Hypothalamus (tissue), 51 donors: ENCODE results near the gene TLK2.
"Not testable (repeated sequence)": the region's sequence is repeated elsewhere in the genome, so short reads cannot be mapped to it uniquely, and the experiment has no call there.

Experiments used
- DNase-seq, 51 donors: peaks; one replicate each; lab custom pipeline; 2025; lab: John Stamatoyannopoulos, UW

The TLK2 gene

DNA sequence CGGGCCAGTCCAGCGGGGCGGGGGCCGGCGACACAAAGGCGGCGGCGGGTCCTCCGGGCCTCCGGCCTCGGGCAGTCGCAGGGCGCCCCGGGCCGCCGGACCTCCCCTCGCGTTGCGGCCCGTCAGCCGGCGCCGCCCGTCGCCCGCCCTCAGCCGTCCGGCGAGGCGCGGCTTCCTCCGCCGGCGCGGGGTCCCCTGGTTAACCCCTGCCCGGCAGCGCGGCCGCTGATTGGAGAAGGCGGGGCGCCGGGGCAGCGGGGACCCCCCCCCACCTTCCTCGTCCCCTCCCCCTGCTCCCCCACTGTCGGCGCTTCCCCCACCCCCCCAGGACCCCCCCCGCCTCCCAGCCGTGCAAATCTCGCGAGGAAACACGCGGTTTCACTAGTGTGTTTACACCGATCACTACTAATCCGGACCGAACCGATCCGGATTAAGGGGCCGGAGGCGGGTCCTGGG, at the start of gene TLK2:
Gene TLK2, plus strand, starts transcription at position 402 of the 456 bp plus-strand sequence. CDS start 2,301 bp downstream, outside the sequence.
- DNase-seq = peak in 46 of 51 donors; percentile 18 to 81 (median 58)

DNA sequence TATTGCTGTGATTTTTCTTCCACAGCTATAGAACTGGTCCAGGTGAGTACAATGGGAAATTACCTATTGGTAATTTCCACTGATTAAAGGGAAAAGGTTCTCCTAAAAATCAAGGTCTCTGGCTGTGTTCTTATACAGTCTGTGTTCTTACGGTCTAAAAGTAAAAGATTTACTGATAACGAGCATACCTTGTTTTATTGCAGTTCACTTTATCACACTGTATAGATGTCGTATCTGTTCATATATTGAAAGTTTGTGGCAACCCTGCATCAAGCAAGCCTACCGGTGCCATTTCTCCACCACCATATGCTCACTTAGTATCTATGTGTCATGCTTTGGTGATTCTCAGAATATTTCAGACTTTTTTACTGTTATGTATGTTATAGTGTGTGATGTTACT, 43.4 kb upstream of the TLK2 start:
- not testable (repeated sequence) for DNase-seq

GRCh38 chr17:62441181-62441580, 37.4 kb upstream of the TLK2 start:
- DNase-seq = not testable (repeated sequence)

DNA sequence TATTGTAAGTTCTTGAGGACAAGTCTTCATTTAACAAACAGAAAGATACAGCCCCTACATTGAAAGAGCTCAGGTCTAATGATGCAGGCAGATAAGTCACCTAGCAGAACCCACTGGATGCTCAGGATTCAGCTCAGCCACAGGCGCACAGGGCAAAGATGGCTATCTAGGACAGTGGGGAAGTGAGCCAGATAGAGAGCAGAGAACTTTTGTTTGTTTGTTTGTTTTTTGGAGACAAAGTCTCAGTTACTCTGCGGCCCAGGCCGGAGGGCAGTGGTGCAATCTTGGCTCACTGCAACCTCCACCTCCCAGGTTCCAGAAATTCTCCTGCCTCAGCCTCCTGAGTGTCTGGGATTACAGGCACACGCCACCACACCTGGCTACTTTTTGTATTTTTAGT, 34.6 kb upstream of the TLK2 start:
- DNase-seq = no peak

GRCh38 chr17:62445791-62446190, 32.8 kb upstream of the TLK2 start:
- DNase-seq = not testable (repeated sequence)

DNA sequence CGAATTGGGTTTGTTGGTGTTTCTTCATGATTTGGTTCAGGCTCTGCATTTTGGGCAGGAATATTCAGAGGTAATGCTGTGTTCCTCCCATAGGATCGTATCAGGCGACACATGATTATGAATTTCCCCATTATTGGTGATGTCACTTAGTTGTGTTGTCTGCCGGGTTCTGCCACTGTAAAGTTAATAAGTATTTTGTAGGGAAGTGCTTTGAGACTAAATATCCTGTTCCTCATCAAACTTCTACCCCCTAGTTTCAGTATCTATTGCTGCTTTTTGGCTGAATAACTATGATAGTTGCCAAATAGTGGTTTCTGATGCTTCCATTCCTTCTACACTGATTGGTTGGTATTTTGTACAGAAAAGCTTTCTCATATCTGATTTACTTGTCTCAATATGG, 26.4 kb upstream of the TLK2 start:
- DNase-seq = not testable (repeated sequence)

DNA sequence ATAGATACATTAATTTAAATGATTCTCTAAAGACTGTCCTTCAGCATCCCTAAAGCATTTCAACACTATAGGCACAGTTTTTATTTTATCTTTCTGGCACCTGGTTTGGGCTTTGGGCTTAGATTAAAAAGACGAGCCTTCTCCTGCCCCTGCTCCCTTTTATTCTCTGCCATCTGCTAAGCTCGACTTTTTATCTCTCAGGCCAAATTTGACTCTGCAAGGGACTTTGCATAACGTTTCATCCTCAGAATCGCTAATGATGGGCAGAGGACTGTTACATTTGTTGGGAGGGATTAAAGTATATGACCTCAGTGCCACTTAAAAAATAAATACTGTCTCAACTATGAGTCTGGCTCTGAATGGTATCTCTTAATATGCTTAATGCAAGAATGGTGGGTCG, 25.6 kb upstream of the TLK2 start:
- not testable (repeated sequence) for DNase-seq

DNA sequence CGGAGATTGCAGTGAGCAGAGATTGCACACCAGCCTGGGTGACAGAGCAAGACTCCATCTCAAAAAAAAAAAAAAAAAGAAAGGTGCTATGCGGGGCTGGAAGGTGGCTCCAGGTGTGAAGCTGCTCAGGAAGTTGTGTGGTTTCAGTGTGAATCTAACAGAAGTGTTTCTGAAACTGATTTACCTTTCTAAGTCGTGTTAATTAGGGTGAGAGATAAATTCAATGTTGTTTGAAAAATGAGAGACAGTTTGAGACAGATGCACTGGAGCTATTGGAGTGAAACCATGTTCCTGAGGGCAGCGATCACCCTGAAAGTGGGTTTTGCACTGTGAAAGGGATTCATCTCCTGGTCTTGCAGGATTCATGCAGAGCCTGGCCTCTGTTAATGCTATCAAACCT, 25.0 kb upstream of the TLK2 start:
- DNase-seq = not testable (repeated sequence)

- DNase-seq = peak in 10 of 51 donors; percentile 3 to 33 (median 11)
Observed at GRCh38 chr17:62454111-62454510, 24.5 kb upstream of the TLK2 start.

DNA sequence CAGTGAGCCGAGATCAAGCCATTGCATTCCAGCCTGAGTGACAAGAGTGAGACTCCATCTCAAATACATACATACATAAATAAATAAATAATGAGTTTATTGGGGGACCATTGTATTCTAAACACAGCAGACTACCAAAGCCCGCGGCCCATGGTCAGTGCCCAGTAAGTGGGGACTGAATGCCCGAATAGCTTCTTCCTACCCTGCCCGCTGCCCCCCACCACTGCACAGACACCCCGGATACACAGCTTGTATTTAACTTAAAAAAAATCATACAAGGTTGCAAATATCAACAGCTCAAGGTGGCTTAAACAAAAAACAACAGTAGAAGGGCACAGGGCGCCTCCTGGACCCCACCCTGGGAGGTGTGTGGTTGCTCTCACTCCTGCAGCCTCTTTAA, 22.6 kb upstream of the TLK2 start:
- no peak for DNase-seq

GRCh38 chr17:62458483-62458882, 20.1 kb upstream of the TLK2 start:
- not testable (repeated sequence) for DNase-seq

DNA sequence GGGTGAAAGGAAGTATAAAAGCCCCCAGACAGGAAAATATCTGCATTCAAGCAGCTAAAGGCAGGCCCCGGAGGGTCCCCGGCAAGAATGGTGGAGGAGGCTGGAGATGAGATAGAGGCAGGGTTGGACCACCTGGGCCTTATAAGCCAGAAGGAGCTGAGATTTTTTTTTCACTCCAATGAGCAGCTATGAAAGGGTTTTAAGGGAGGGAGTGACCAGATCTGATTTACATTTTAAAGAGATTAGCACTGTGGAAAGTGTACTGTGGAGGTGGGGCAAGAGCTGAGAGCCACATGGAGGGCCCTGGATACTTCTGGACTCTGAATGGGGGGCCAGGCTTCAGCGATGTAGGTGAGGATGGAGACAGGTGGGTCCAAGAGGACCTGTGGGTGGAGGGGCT, 14.2 kb upstream of the TLK2 start:
- DNase-seq = not testable (repeated sequence)

- DNase-seq = not testable (repeated sequence)
Observed at GRCh38 chr17:62465271-62465670, 13.4 kb upstream of the TLK2 start.

DNA sequence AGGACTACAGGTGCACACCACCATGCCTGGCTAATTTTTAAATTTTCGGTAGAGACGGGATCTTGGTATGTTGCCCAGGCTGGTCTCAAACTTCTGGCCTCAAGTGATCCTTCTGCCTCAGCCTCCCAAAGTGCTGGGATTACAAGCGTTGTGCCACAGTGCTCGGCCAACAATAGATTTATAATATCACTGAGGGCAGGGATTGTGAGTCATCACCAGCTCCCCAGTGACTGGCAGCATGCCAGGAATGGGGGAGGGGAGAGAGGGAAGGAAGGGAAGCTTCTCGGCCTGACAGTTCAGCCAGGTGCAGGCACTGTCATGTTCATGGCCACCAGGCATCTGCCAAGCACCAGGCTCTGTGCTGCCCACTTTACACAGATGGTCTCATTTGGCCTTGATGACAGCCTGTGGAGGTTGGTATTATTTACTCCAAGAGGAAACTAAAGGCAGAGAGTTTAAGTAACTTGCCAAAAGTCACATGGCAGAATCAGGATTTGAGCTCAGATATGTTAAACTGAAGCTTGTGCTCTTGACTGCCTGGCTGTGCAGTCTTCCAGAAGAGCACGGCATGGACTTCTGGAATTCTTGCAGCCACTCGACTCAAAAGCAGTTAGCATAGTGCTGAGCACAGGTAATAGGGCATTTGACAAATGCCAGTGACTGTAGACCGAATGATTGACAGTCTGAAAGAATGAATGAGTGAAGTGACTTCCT, 7.8 kb upstream of the TLK2 start:
- DNase-seq = peak in 35 of 51 donors; percentile 1 to 79 (median 19)

GRCh38 chr17:62471380-62471880, 7.2 kb upstream of the TLK2 start:
- not testable (repeated sequence) for DNase-seq

DNA sequence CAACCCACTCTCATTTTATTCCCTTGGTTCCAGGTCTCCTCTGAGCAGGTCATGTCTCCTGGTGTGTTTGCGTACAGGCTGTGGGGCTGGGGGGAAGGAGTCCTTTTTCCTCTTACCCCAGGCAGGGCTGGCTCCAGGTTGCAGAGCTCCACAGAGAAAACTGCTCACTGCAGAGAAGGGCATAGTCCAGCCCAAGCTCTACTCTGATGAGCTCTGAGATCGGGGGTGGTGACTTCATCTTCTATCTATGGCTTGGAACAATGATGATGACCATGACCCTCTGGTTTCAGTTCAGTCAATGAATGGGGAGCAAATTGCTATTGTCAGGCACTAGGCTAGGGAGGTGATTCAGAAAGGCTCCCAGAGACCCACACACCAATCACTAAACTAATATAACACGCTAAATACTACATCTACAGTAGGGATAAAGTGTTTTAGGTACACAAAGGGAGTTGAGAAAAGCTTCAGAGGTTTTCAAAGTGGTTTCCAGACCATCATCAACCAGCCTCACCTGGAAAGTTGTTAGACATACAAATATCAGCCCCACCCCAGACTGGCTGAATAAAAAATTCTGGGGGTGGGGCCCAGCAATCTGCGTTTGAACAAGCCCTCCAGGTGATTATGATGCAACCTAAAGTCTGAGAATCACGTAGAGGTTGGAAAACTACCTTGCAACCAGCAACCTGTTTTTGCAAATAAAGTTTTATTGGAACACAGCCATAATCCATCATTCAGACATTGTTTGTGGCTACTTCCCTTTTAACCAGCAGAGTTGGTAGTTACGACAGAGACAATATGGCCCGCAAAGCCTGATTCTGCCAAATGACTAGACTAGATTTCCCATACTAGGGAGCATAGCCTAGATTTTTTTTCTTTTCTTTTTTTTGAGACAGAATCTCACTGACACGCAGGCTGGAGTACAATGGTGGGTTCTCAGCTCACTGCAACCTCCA, 5.3 kb upstream of the TLK2 start:
- DNase-seq = not testable (repeated sequence)

DNA sequence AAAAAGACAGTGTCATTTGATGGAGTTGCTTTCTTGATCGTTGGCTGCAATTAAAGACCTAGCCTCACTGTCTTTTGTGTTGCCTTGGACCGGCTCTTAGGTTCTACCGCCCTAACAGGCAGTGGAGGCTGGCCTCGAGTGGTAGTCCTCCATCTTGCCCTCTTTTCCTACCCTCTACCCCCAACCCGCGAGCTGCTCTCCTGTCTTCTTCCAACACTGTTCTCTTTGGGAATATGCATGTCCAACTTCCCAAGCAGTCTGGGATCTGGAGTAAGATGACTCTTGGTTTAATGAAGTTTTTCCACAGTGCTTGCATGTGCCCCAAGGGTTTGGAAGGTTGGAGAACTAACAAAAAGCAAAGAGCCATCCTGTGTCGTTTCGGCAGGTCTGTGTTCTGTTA, 1.5 kb upstream of the TLK2 start:
- not testable (repeated sequence) for DNase-seq

- DNase-seq = peak in 24 of 51 donors; percentile 15 to 67 (median 46)
Observed at GRCh38 chr17:62477718-62478408, 762 bp upstream of the TLK2 start.

DNA sequence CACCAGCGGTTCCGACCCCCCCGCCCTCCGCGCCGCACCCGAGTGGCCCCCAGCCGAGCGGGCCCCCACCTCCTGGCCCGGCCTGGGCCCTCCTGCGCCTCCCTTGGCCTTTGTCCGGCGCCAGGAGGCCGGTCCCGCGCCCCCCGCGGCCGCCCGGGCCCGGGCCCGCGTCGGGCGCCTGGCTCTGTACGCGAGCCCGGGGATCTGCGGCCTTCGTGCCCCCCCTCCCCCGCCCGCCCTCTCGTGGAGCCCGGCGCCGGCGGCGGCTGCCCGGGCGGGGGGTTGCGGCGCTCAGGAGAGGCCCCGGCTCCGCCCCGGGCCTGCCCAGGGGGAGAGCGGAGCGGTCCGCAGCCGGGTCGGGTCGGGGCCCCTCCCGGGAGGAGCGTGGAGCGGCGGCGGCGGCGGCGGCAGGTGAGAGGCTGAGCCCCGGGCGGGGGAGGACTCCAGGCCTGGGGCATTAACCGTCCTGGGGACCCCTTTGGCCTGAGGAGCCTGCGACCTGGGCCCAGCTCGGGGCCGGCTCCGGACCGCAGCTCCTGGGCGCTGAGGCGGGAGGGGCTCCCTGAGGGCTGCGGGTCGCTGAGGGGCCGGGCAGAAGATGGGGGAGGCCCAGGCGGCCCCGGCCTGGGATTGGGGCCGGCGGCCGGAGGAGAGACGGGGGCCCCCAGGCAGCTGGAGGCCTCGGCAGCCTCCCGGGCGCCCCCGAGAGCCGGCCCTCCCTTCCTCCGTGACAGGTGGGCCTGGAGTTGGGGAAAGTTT, 434 bp downstream of the TLK2 start:
- DNase-seq = peak in 25 of 51 donors; percentile 19 to 74 (median 46)
